ENCODE data around the gene WNT3. TPM values are rescaled to one million over a fixed set of nuclear protein-coding genes. Genes with fewer than 3 reads are reported as not detected.

Gene WNT3
- total RNA-seq, 1 donor from 2014 or later: 1.3 TPM

- intact Hi-C loops (cut with micrococcal nuclease): loop anchor here (5.0 kb wide), 1 partner anchor 43 kb away; the partner anchor contains the start of gene WNT3
- Mint-ChIP-seq H3K27me3 (peaks cover 1% of the 10 kb centered on the region), H3K4me1 (peaks cover 35% of the 10 kb centered on the region), H3K4me3 (no peak overlapping the region), H3K27ac (no peak overlapping the region), H3K9me3 (no peaks in the 10 kb centered on the region), H3K36me3 (ENCODE audit: low read depth) (peaks cover 2% of the 10 kb centered on the region)
- CTCF ChIA-PET: no interaction called here
- POLR2A ChIA-PET: interaction anchor here (0.5 kb wide), 1 partner anchor 563 kb away, joined by 3 read pairs; no protein-coding TSS in a partner anchor
- DNase-seq: no peak
- no peak for ATAC-seq (ENCODE audit: low read depth)
- TF ChIP-seq, protein P1, sequence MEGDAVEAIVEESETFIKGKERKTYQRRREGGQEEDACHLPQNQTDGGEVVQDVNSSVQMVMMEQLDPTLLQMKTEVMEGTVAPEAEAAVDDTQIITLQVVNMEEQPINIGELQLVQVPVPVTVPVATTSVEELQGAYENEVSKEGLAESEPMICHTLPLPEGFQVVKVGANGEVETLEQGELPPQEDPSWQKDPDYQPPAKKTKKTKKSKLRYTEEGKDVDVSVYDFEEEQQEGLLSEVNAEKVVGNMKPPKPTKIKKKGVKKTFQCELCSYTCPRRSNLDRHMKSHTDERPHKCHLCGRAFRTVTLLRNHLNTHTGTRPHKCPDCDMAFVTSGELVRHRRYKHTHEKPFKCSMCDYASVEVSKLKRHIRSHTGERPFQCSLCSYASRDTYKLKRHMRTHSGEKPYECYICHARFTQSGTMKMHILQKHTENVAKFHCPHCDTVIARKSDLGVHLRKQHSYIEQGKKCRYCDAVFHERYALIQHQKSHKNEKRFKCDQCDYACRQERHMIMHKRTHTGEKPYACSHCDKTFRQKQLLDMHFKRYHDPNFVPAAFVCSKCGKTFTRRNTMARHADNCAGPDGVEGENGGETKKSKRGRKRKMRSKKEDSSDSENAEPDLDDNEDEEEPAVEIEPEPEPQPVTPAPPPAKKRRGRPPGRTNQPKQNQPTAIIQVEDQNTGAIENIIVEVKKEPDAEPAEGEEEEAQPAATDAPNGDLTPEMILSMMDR (IDR thresholded peaks at IDR 0.05): no peak
Observed at GRCh38 chr17:46774108-46774737, 44.3 kb downstream of the WNT3 start.

DNA sequence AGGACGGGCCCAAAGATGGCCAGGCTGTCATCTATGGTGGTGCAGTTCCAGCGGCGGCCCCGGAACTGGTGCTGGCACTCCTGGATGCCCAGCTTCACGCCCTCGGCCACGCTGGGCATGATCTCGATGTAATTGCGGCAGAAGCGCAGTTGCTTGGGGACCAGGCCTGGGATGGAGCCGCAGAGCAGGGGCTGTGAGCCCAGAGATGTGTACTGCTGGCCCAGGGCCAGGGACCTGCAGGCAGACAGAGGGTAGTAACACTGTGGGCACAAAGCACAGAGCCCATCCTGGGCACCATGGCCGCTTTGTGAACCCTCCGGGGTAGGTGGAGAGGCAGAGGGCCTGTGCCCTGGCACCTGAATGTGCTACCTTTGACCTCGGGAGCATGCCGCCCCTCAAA lies 44.8 kb downstream of the WNT3 start:
- Mint-ChIP-seq H3K9me3 (no peaks in the 10 kb centered on the region), H3K4me1 (peaks cover 36% of the 10 kb centered on the region), H3K4me3 (no peak overlapping the region), H3K27me3 (peaks cover 1% of the 10 kb centered on the region), H3K36me3 (ENCODE audit: low read depth) (peaks cover 2% of the 10 kb centered on the region), H3K27ac (no peak overlapping the region)
- DNase-seq: no peak
- ATAC-seq (ENCODE audit: low read depth): no peak
- TF ChIP-seq, protein P1 (IDR thresholded peaks at IDR 0.05): no peak
- ChIA-PET POLR2A (interaction anchor here (0.5 kb wide), 1 partner anchor 562 kb away, joined by 3 read pairs; no protein-coding TSS in a partner anchor), CTCF (no interaction called here)
- intact Hi-C loops (cut with micrococcal nuclease): loop anchor here (5.0 kb wide), 1 partner anchor 44 kb away; the partner anchor contains the start of gene WNT3

GRCh38 chr17:46773221-46773605 lies 45.3 kb downstream of the WNT3 start:
- ChIA-PET POLR2A (no interaction called here), CTCF (no interaction called here)
- Mint-ChIP-seq H3K27me3 (peaks cover 1% of the 10 kb centered on the region), H3K9me3 (no peaks in the 10 kb centered on the region), H3K4me3 (peak overlapping the region; percentile 82), H3K4me1 (peaks cover 36% of the 10 kb centered on the region), H3K27ac (no peak overlapping the region), H3K36me3 (ENCODE audit: low read depth) (peaks cover 2% of the 10 kb centered on the region)
- peak; percentile 12 for ATAC-seq (ENCODE audit: low read depth)
- DNase-seq: no peak
- TF ChIP-seq, protein P1 (IDR thresholded peaks at IDR 0.05): no peak
- intact Hi-C loops (cut with micrococcal nuclease): loop anchor here (5.0 kb wide), 1 partner anchor 44 kb away; the partner anchor contains the start of gene WNT3

DNA sequence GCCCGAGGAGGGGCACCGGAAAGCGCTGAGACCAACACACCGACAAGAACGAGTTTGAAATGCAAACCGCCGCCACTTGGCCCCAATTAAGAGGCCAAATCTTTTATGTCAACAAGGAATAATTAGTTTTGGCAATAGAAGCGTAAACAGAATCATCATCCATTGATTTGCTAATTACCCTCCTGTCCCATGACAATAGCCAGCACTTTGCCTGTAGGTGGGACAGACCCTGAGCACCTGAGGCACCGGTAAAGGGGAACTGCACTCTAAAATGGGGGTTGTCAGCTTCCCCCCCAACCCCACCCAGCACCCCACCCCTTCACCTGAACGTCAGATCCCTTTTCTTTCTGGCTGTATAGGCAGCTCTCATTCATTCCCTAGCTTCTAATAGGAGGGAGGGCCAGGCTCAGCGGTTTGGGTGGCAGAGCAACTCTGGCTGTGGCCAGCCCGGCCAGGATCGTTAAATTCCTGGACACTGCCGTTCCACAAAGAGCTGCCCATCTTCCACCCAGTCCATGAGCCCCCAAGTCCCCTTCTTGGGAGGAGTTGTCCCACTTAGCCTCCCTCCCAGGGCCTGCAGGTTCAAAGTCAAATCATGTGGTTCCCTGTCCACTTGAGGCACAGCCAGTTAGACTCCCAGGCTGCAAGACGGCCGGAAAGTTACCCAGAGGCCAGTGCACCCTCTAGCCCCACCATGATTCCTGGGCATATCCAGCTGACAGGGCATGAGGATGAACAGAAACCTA lies 45.8 kb downstream of the WNT3 start:
- Mint-ChIP-seq H3K4me1 (peaks cover 36% of the 10 kb centered on the region), H3K27ac (peak overlapping the region; percentile 46), H3K4me3 (peak overlapping the region; percentile 82), H3K9me3 (no peaks in the 10 kb centered on the region), H3K36me3 (ENCODE audit: low read depth) (peaks cover 2% of the 10 kb centered on the region), H3K27me3 (peaks cover 1% of the 10 kb centered on the region)
- intact Hi-C loops (cut with micrococcal nuclease): loop anchor here (5.0 kb wide), 1 partner anchor 45 kb away; the partner anchor contains the start of gene WNT3
- no peak for DNase-seq
- TF ChIP-seq, protein P1 (IDR thresholded peaks at IDR 0.05): no peak
- ChIA-PET CTCF (no interaction called here), POLR2A (no interaction called here)
- no peak for ATAC-seq (ENCODE audit: low read depth)
